ENCODE measurements around the gene NPPC.
"Not testable (repeated sequence)": the region's sequence is repeated elsewhere in the genome, so short reads cannot be mapped to it uniquely, and the experiment has no call there.

NPPC gene

DNA sequence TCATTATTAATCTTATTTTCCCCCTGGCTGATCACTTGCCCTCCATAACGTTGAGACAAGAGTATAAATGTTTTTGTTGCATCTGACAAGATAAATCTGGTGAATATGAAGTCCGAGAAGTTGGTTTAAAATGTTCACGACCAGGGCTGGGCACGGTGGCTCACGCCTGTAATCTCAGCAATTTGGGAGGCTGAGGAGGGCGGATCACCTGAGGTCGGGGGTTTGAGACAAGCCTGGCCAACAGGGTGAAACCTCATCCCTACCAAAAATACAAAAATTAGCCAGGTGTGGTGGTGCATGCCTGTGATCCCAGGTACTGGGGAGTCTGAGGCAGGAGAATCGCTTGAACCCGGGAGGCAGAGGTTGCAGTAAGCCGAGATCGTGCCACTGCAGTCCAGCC, 20.9 kb upstream of the NPPC start:
- not testable (repeated sequence) for H3K36me3 ChIP-seq (ENCODE audit: insufficient read depth, low read length); H3K27me3 ChIP-seq (ENCODE audit: insufficient read depth, low read length); H2AFZ ChIP-seq (ENCODE audit: low read depth, low read length); H3K9me3 ChIP-seq (ENCODE audit: low read length); H3K4me3 ChIP-seq (ENCODE audit: low read length); H3K4me1 ChIP-seq (ENCODE audit: insufficient read depth, low read length)

DNA sequence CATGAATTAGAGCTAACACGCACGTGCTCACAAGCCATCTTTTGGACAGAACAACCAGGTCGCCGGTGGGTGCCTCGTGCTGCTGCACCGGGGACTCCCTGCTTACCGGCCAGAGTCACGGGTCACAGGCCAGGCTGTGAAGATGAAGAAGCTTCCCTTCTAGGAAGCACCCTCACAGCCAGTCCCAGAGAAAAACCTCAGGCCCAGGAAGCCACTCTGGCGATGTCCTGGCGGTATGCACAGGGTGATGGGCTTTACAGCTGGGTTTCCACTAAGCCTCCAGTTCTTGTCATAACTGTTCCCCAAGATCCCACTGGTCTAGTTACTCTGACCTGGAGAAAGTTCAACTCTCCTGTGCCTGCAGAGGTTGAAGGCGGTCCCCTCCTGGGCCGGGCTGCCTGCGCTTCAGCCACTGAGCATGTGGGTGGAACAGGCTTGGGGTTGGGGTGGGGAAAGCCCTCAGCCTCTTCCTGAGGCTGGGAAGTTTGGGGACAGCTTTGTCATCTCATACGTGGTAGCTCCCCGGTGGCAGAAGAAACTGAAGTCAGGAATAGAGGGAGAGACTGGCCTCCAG, 20.1 kb upstream of the NPPC start:
- no peaks in the 10 kb centered on the region for H3K27me3 ChIP-seq (ENCODE audit: insufficient read depth, low read length)
- no peaks in the 10 kb centered on the region for H3K36me3 ChIP-seq (ENCODE audit: insufficient read depth, low read length)
- H2AFZ ChIP-seq (ENCODE audit: low read depth, low read length) = no peak overlapping the region
- no peaks in the 10 kb centered on the region for H3K4me1 ChIP-seq (ENCODE audit: insufficient read depth, low read length)
- no peak overlapping the region for H3K4me3 ChIP-seq (ENCODE audit: low read length)
- no peaks in the 10 kb centered on the region for H3K9me3 ChIP-seq (ENCODE audit: low read length)

DNA sequence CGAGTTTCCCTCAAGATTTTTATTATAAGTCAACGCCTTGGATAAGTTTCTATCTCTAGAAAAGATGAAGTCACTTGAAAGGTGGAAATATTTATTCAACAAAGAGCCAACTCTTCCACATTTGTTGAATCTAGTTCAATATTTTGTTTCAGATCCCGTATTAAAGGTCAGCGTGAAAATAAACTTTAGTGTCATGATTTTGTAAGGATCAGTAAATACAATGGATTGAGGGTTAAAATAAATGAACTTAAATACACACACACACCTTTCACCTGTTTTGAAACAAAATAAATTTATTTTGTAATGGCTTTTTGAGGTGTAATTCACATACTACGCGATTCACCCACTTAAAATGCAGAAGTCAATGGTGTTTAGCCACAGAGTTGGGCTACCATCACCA, 16.0 kb upstream of the NPPC start:
- Histone ChIP-seq H3K4me3 (ENCODE audit: low read length) (no peak overlapping the region), H3K9me3 (ENCODE audit: low read length) (no peaks in the 10 kb centered on the region), H3K4me1 (ENCODE audit: insufficient read depth, low read length) (no peaks in the 10 kb centered on the region), H2AFZ (ENCODE audit: low read depth, low read length) (no peak overlapping the region), H3K36me3 (ENCODE audit: insufficient read depth, low read length) (no peaks in the 10 kb centered on the region), H3K27me3 (ENCODE audit: insufficient read depth, low read length) (no peaks in the 10 kb centered on the region)

DNA sequence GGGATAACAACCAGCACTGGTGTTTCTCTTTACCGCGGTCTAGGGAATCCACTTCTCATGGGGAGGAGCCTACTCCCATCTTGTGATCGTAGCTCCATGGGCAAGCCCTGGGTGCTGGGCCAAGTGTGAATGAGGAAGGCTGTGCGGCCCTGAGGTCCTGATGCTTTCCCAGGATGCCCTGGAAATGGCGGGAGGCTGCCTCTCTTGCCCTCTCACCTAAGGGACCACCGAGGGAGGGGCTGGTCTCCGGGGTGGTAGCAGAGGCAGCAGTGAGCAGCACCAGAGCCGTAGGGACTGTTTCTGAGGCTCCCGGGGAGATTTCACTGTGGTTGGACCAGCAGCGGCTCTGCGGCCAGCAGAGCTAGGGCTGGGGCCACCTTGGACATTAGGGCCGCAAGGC, 15.5 kb upstream of the NPPC start:
- H3K4me3 ChIP-seq (ENCODE audit: low read length) = no peak overlapping the region
- H3K36me3 ChIP-seq (ENCODE audit: insufficient read depth, low read length) = no peaks in the 10 kb centered on the region
- H3K4me1 ChIP-seq (ENCODE audit: insufficient read depth, low read length) = no peaks in the 10 kb centered on the region
- H3K9me3 ChIP-seq (ENCODE audit: low read length) = no peaks in the 10 kb centered on the region
- H3K27me3 ChIP-seq (ENCODE audit: insufficient read depth, low read length) = no peaks in the 10 kb centered on the region
- H2AFZ ChIP-seq (ENCODE audit: low read depth, low read length) = no peak overlapping the region

DNA sequence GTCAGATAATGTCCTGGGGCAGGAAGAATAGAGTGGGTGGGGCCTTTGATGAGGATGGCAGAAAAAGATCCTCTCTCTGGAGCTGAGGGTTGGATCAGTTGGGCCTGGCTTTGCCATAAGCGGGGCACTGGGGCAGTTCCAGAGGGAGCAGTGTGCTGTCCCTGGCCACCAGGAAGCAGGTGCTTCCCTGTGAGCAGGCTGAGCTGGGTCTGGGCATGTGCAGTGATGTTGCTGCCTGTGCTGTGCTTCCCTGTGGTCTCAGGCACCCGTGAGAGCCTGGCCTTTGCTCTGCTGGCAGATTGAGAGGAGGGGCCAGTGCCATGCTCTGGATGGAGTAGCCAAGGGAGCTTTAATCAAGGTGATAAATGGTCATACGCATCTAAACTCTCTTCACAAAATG, 14.6 kb upstream of the NPPC start:
- Histone ChIP-seq H3K4me1 (ENCODE audit: insufficient read depth, low read length) (no peaks in the 10 kb centered on the region), H3K9me3 (ENCODE audit: low read length) (no peaks in the 10 kb centered on the region), H3K4me3 (ENCODE audit: low read length) (no peak overlapping the region), H2AFZ (ENCODE audit: low read depth, low read length) (no peak overlapping the region), H3K36me3 (ENCODE audit: insufficient read depth, low read length) (no peaks in the 10 kb centered on the region), H3K27me3 (ENCODE audit: insufficient read depth, low read length) (no peaks in the 10 kb centered on the region)

DNA sequence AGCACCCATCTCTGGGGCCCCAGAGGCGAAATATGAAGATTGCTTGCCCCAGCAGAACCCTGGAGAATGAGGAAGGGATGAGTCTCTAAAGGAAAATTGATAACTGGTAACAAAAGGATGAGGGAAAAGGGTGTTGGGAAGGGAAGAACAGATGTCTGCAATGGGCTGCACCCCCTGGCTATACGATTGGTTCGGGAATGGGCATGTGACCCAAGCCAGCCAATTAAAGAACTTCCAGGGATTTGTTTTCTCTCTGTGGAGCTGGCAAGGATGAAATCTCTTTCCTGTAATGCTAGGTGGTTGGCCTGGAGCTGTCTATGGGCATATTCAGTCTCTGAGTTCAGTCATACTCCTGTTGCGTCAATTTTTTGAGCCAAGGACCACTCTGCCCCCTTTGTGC, 12.8 kb upstream of the NPPC start:
- no peaks in the 10 kb centered on the region for H3K9me3 ChIP-seq (ENCODE audit: low read length)
- no peak overlapping the region for H2AFZ ChIP-seq (ENCODE audit: low read depth, low read length)
- H3K36me3 ChIP-seq (ENCODE audit: insufficient read depth, low read length) = no peaks in the 10 kb centered on the region
- no peaks in the 10 kb centered on the region for H3K27me3 ChIP-seq (ENCODE audit: insufficient read depth, low read length)
- no peak overlapping the region for H3K4me3 ChIP-seq (ENCODE audit: low read length)
- no peaks in the 10 kb centered on the region for H3K4me1 ChIP-seq (ENCODE audit: insufficient read depth, low read length)

DNA sequence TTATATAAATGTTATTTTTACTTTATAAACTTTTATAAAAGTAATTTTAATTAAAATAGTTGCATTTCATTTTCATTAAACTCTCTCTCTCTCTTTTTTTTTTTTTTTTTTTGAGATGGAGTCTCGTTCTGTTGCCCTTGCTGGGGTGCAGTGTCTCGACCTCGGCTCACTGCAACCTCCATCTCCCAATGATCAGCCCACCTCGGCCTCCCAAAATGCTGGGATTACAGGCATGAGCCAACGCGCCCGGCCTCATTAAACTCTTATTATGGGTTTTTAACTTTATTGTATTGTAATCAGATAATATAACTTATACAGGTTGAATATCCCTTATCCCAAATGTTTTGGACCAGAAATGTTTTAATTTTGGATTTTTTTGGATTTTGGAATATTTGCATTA, 10.9 kb upstream of the NPPC start:
- Histone ChIP-seq H3K9me3 (ENCODE audit: low read length) (no peaks in the 10 kb centered on the region), H3K27me3 (ENCODE audit: insufficient read depth, low read length) (no peaks in the 10 kb centered on the region), H3K4me3 (ENCODE audit: low read length) (no peak overlapping the region), H2AFZ (ENCODE audit: low read depth, low read length) (no peak overlapping the region), H3K36me3 (ENCODE audit: insufficient read depth, low read length) (no peaks in the 10 kb centered on the region), H3K4me1 (ENCODE audit: insufficient read depth, low read length) (no peaks in the 10 kb centered on the region)

DNA sequence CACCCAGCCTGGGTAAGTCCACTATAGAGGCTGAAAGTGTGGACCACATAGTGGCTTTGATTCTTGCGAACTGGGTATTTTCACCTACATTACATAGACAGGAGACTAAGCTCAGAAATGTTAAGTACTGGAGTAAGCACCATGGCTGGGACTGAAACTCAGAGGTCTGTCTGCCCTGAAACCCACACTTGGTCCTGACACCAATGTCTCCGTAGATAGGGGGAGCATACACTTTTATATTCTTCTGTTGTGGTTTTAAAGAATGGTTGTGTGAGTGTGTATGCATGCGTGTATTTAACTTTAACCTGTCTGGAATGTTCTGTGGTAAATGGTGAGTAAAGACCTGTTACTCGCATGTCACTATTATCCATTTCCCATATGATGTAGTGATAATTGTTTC, 10.3 kb upstream of the NPPC start:
- Histone ChIP-seq H3K9me3 (ENCODE audit: low read length) (no peaks in the 10 kb centered on the region), H3K27me3 (ENCODE audit: insufficient read depth, low read length) (no peaks in the 10 kb centered on the region), H3K4me3 (ENCODE audit: low read length) (no peak overlapping the region), H2AFZ (ENCODE audit: low read depth, low read length) (no peak overlapping the region), H3K4me1 (ENCODE audit: insufficient read depth, low read length) (no peaks in the 10 kb centered on the region), H3K36me3 (ENCODE audit: insufficient read depth, low read length) (no peaks in the 10 kb centered on the region)

DNA sequence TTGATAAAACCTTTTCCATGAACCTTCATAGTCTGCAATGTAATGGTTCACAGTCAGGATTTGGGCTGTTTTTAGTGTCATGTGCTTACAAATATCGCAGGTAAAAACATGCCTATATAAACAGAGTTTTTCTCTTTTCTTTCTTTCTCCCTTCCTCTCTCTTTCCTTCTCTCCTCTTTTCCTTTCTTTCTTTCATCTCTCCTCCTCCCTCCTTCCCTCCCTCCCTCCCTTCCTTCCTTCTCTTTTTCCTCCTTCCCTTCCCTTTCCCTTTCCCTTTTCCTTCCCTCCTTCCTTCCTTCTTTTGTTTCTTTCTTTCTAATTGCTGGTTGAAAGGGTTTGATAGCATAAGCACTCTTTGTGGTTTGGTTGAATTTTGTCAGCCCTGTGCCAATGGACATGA, 9.6 kb upstream of the NPPC start:
- H3K4me3 ChIP-seq (ENCODE audit: low read length) = no peak overlapping the region
- no peaks in the 10 kb centered on the region for H3K9me3 ChIP-seq (ENCODE audit: low read length)
- no peaks in the 10 kb centered on the region for H3K4me1 ChIP-seq (ENCODE audit: insufficient read depth, low read length)

DNA sequence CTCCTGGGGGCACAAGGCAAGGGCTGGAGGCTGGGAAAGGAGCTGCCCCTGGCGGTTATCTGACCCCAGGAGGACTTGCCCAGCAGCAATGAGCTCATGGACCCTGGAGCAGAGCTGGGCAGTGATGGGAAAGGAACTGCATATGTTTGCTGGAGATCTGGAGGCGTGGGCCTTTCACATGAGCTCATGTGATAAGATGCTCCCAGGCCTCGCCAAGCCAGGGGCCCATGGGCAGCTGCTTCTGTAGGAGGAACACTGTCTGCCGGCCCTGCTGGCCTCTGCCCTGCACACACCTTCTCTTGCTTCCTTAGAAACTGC, 9.0 kb upstream of the NPPC start:
- Histone ChIP-seq H3K27me3 (ENCODE audit: insufficient read depth, low read length) (no peaks in the 10 kb centered on the region), H3K4me1 (ENCODE audit: insufficient read depth, low read length) (no peaks in the 10 kb centered on the region), H3K36me3 (ENCODE audit: insufficient read depth, low read length) (no peaks in the 10 kb centered on the region), H3K4me3 (ENCODE audit: low read length) (no peak overlapping the region), H2AFZ (ENCODE audit: low read depth, low read length) (no peak overlapping the region), H3K9me3 (ENCODE audit: low read length) (no peaks in the 10 kb centered on the region)

More for the DNA sequence above, 9.6 kb upstream of the NPPC start:
- Histone ChIP-seq H3K27me3 (ENCODE audit: insufficient read depth, low read length) (no peaks in the 10 kb centered on the region), H3K36me3 (ENCODE audit: insufficient read depth, low read length) (no peaks in the 10 kb centered on the region), H2AFZ (ENCODE audit: low read depth, low read length) (no peak overlapping the region)

DNA sequence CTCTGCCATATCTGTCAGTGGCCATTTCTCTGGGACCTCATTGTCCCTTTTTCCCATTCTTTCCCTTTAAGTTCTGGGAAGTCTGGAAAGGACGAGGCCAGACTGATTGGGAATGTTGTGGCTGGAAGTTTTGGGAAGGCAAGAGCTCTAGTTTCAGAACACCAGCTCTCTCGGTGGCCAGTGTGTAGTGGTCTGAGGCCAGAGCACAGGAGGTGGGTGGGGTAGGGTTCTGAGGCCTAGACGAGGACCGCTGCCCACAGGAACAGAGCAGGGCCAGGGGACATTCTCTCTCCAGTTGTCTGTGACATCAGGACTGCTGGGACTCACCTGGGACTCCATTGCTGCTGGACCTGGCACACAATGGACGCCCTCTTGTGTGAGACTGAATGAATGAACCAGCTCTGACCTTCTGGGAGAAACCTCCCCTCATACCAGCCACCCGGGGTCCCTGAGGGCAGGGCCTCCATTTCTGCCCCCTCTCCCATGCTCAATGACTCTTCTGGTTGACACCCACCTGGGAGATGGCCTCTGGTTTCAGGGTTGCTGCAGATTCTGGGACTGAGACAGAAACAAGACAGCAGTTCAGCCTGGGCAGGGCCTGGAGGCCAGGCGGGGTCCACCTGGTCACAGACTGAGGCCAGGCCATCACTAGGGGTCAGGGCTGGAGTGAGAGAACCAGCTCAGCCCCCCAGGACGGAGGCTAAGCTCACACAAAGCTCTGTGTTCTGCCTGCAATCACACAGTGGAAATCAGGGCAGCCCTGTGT, 8.4 kb upstream of the NPPC start:
- no peak overlapping the region for H2AFZ ChIP-seq (ENCODE audit: low read depth, low read length)
- no peaks in the 10 kb centered on the region for H3K9me3 ChIP-seq (ENCODE audit: low read length)
- no peaks in the 10 kb centered on the region for H3K36me3 ChIP-seq (ENCODE audit: insufficient read depth, low read length)
- no peak overlapping the region for H3K4me3 ChIP-seq (ENCODE audit: low read length)
- peaks cover 2% of the 10 kb centered on the region for H3K4me1 ChIP-seq (ENCODE audit: insufficient read depth, low read length)
- no peaks in the 10 kb centered on the region for H3K27me3 ChIP-seq (ENCODE audit: insufficient read depth, low read length)

DNA sequence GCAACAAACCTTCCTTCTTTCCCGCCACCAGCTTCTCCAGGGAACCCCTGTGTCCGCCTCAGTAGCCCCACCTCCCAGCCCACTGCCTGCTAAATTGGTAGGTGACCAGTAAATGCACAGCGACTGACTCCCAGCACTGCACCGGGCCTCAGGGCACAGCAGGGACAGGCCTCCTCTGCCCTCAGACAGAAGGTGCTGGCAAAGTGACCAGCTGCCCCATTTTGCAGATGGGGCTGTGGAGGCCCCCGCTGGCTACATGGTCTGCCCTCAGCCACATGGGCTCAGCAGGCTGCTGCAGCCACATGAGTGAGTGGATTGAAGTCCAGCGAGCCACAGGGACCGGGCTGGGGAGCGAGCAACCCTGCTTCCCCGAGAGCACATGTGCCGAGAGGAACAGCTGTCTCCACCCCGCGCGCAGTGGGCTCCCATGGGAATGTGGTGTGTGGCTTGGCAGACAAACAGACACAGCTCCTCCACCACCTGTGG, 7.8 kb upstream of the NPPC start:
- H3K4me1 ChIP-seq (ENCODE audit: insufficient read depth, low read length) = peaks cover 8% of the 10 kb centered on the region
- H3K27me3 ChIP-seq (ENCODE audit: insufficient read depth, low read length) = no peaks in the 10 kb centered on the region
- H2AFZ ChIP-seq (ENCODE audit: low read depth, low read length) = no peak overlapping the region
- H3K36me3 ChIP-seq (ENCODE audit: insufficient read depth, low read length) = no peaks in the 10 kb centered on the region
- H3K4me3 ChIP-seq (ENCODE audit: low read length) = no peak overlapping the region
- no peaks in the 10 kb centered on the region for H3K9me3 ChIP-seq (ENCODE audit: low read length)

DNA sequence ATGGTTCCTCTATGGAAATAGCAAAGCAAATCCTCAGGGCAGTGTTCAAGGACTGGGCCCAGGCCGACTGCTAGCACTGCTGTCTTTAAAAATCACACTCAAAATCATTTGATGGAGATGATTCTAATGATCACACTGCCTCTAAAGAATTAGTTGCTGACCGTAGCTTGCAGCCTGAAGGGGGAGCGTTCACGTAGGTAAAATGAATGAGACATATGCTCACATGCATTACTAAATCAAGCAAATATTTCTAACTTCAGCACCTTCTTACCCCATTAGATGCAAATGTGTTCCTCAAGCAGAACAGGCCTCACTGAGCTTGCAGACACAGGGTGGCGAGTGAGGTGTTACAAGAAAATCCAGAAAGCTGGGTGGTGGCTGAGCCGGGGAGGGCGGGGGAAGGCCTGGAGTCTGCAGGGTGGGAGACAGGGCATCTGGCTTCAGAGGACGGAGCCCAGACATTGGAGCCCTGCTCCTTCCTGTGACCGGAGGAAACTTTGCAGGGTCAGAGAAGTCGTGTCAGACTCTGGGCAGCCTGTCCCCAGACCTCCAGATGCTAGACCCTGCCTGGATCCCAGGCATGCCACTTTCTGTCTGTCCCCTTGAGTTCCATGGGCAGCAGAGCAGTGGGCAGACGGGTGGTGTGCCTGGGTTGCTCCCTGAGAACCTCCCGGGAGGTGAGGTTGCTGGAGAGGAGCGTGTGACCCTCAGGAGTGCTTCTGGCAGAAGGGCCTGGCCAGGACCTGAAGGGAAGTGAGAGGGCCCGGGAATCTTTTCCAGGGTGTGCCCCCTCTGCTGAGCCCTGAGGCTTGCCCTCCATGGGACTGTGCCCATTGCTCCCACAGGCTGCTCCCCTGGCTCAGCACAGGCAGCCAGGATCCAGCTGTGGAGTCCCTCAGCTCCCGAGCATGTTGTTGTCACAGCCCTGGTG, 7.1 kb upstream of the NPPC start:
- Histone ChIP-seq H3K9me3 (ENCODE audit: low read length) (no peaks in the 10 kb centered on the region), H3K4me1 (ENCODE audit: insufficient read depth, low read length) (peaks cover 15% of the 10 kb centered on the region), H3K4me3 (ENCODE audit: low read length) (no peak overlapping the region), H2AFZ (ENCODE audit: low read depth, low read length) (no peak overlapping the region), H3K27me3 (ENCODE audit: insufficient read depth, low read length) (no peaks in the 10 kb centered on the region), H3K36me3 (ENCODE audit: insufficient read depth, low read length) (no peaks in the 10 kb centered on the region)
